ENCODE measurements around the gene DOCK7. TPM values are rescaled to one million over a fixed set of nuclear protein-coding genes. Genes with fewer than 3 reads are reported as not detected.
A peak's percentile ranks its signal among the peaks of the same experiment; 100 is the strongest.
"Not testable (repeated sequence)": the region's sequence is repeated elsewhere in the genome, so short reads cannot be mapped to it uniquely, and the experiment has no call there.

The DOCK7 gene
- total RNA-seq, 1 donor = 110 TPM

DNA sequence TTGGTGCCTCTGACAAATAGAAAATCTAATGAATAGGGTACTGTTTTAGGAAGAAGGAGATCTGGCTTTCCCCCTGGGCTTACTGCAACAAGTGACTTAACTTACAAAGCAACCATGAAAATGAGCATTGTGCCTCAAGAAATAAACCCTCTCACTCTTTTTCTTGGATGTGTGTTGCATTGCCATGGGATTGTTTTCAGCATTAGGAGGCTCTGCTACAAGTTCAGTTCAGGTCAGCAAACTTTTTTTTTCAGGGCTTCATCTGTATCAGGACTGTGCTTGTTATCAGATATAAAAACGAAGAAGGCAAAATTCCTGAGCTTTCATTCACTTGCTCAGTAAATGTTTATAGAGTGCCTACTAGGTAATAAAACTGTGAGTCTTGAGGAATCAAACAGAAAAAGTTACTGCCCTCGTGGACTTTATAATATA, 37.8 kb upstream of the DOCK7 start:
- no peak overlapping the region for H3K4me3 ChIP-seq (ENCODE audit: low read depth, low read length)
- TF ChIP-seq, protein P1, sequence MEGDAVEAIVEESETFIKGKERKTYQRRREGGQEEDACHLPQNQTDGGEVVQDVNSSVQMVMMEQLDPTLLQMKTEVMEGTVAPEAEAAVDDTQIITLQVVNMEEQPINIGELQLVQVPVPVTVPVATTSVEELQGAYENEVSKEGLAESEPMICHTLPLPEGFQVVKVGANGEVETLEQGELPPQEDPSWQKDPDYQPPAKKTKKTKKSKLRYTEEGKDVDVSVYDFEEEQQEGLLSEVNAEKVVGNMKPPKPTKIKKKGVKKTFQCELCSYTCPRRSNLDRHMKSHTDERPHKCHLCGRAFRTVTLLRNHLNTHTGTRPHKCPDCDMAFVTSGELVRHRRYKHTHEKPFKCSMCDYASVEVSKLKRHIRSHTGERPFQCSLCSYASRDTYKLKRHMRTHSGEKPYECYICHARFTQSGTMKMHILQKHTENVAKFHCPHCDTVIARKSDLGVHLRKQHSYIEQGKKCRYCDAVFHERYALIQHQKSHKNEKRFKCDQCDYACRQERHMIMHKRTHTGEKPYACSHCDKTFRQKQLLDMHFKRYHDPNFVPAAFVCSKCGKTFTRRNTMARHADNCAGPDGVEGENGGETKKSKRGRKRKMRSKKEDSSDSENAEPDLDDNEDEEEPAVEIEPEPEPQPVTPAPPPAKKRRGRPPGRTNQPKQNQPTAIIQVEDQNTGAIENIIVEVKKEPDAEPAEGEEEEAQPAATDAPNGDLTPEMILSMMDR (IDR thresholded peaks at IDR 0.05; ENCODE audit: insufficient read depth, low read length) = no peak
- DNase-seq (ENCODE audit: low read depth) = peak; percentile 58

DNA sequence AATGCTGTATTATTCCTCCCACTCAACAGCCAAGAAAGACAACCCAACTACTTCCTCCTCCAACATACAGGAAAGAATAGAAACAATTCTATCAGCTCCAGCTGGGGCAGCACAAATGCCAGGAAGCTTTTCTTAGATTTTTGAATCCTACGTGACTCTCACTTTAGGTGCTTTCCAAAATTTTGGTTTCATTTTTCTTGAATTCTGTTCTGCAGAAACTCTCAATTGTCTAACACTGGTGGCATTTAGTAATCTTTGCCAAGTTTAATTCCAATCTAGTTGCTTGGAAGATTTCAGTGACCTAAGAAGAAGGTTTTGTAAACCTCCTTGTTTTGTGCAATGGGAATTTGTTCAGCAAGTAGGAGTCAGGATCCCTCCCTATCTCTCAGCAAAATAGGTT, 37.1 kb upstream of the DOCK7 start:
- DNase-seq (ENCODE audit: low read depth) = peak; percentile 97
- no peak overlapping the region for H3K4me3 ChIP-seq (ENCODE audit: low read depth, low read length)
- TF ChIP-seq, protein P1 (IDR thresholded peaks at IDR 0.05; ENCODE audit: insufficient read depth, low read length) = no peak

DNA sequence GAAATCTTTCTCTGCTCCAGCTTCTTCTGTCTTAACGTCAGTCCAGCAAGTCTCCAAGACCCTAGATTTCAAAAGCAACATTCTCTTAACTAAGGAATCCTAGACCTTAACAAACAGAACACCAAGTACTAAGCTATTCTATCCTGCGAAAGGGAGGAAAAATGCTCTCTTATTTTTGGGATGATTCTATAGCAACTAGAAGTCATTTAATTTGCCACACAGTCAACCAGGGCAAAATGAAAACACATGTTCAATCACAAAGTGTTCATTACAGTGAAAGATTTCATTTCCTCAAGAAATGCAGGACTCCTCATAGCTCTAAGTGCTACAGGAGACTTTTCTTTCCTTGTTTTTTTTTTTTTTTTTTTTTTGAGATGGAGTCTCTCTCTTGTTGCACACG, 36.2 kb upstream of the DOCK7 start:
- peak; percentile 26 for DNase-seq (ENCODE audit: low read depth)
- no peak overlapping the region for H3K4me3 ChIP-seq (ENCODE audit: low read depth, low read length)
- TF ChIP-seq, protein P1 (IDR thresholded peaks at IDR 0.05; ENCODE audit: insufficient read depth, low read length) = no peak

DNA sequence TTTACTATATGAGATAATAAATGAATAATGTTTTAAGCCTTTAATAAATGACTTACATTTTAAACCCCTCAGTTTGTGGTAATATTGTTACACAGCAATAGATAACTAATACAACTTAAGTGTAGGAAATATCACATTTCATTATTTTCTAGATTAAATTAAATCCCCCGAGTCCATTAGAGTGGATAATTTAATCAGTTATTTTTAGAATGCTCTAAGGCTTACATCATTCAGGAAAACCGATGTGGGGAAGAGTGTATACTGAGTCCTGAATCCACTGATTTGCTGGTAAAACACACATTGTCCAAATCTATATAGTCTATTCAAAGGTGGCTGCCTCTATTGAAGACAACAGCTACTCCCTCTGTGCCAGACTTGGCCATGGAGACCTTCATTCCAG, 35.7 kb upstream of the DOCK7 start:
- no peak overlapping the region for H3K4me3 ChIP-seq (ENCODE audit: low read depth, low read length)
- TF ChIP-seq, protein P1 (IDR thresholded peaks at IDR 0.05; ENCODE audit: insufficient read depth, low read length) = no peak
- DNase-seq (ENCODE audit: low read depth) = no peak

DNA sequence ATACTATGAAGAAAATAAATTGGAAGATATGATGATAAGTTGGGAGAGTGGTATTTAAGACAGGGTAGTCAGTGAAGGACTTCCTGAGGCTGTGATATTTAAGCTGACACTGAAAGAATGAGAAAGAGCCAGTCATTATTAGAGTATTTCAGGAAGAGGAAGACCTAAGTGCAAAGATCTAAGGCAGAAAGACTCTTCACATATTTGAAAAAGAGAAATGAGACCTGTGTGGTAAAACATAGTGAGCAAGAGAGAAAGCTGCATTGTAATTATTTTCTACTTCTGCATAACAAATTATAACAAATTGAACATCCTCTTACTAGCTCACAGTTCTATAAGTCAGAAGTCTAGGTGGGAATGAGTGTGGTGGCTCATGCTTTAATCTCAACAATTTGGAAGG, 34.6 kb upstream of the DOCK7 start:
- TF ChIP-seq, protein P1 (IDR thresholded peaks at IDR 0.05; ENCODE audit: insufficient read depth, low read length) = no peak
- DNase-seq (ENCODE audit: low read depth) = no peak
- no peak overlapping the region for H3K4me3 ChIP-seq (ENCODE audit: low read depth, low read length)

DNA sequence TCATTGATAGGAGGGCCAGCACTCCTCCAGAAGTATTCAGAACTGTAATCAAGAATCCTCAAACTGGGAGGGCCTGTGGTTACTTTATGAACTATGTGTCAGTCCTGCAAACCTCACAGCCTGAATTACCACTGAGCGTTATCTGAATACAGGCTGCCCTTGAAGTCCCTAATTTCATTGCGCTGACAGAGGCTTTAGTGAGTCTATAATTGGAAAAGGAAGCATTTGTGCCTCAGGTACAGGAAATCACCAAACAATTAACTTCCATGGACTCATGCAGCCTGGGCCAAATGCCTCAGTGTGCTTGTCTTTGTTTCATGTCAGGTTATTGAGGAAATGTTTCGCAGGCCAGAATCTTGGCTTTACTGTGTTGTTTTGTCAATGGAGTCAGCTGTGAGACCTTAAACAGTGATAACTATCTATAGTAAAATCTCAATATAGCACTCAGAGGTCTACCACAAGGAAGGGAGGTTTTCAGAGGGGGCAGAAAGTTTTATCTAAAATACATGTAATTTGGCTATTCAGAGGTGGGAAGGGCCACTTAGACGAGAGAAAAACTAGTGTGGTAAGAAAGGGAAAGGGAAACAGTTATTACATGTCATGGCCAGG, 32.9 kb upstream of the DOCK7 start:
- no peak for DNase-seq (ENCODE audit: low read depth)
- no peak overlapping the region for H3K4me3 ChIP-seq (ENCODE audit: low read depth, low read length)
- TF ChIP-seq, protein P1 (IDR thresholded peaks at IDR 0.05; ENCODE audit: insufficient read depth, low read length) = no peak

DNA sequence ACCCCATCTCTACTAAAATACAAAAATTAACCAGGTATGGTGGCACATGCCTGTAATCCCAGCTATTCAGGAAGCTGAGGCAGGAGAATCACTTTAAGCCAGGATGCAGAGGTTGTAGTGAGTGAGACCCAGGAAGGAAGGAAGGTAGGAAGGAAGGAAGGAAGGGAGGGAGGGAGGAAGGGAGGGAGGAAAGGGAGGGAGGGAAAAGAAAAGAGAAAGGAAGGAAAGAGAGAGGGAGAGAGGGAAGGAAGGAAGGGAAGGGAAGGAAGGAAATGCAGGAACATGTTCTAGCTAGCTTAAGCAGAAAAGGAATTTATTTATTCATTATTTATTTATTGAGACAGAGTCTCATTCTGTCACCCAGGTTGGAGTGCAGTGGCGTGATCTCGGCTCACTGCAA, 30.2 kb upstream of the DOCK7 start:
- DNase-seq (ENCODE audit: low read depth); H3K4me3 ChIP-seq (ENCODE audit: low read depth, low read length): not testable (repeated sequence)
